Activated CD8-positive, alpha-beta T cell treated with anti-CD3 and anti-CD28 coated beads for 36 hours (primary cell): ENCODE results near the gene CHN1. TPM values are rescaled to one million over a fixed set of nuclear protein-coding genes. Genes with fewer than 3 reads are reported as not detected.

Experiments
- ATAC-seq: fragments of 200-7000 bp; cut with Tn5 transposase; one replicate; pipeline ENCODE4 v1.10.0; 2021; ENCODE audit warnings: mild to moderate bottlenecking, moderate library complexity
- CTCF ChIA-PET: fragments of 350-600 bp; sonication (Branson Sonifier 250); formaldehyde crosslinking; loops from one replicate; lab custom pipeline; 2021; ENCODE audit warnings: antibody characterized with exemption; lab: Charles Lee
- POLR2A ChIA-PET: fragments of 350-600 bp; sonication (Branson Sonifier 250); formaldehyde crosslinking; loops from one replicate; lab custom pipeline; 2021; ENCODE audit warnings: antibody characterized with exemption; lab: Charles Lee
- DNase-seq: peaks from one replicate; pipeline ENCODE4 v3.0.0-alpha.2; 2020
- H3K27ac Mint-ChIP-seq: one replicate; pipeline ENCODE4 v1.8.0; 2021; ENCODE audit warnings: mild to moderate bottlenecking, mixed read lengths
- H3K27me3 Mint-ChIP-seq: one replicate; pipeline ENCODE4 v1.8.0; 2021; ENCODE audit warnings: mixed read lengths
- H3K36me3 Mint-ChIP-seq: one replicate; pipeline ENCODE4 v1.8.0; 2021; ENCODE audit warnings: low read depth, mixed read lengths
- H3K4me1 Mint-ChIP-seq: one replicate; pipeline ENCODE4 v1.8.0; 2021; ENCODE audit warnings: low read depth, mixed read lengths
- H3K4me3 Mint-ChIP-seq: one replicate; pipeline ENCODE4 v1.8.0; 2021; ENCODE audit warnings: mild to moderate bottlenecking, moderate library complexity, mixed read lengths
- H3K9me3 Mint-ChIP-seq: one replicate; pipeline ENCODE4 v1.8.0; 2021; ENCODE audit warnings: mixed read lengths
- CTCF ChIP-seq: fragments of 200-600 bp; IDR thresholded peaks from one replicate; pipeline ENCODE4 v1.8.0; 2022; ENCODE audit warnings: antibody characterized with exemption, mild to moderate bottlenecking
- intact Hi-C: fragments of 100-400 bp; cut with micrococcal nuclease; formaldehyde crosslinking; loops from one replicate; pipeline ENCODE4 v1.10.0; 2022
- total RNA-seq, 2 experiments: library from RNA; stranded (reverse); gene quantifications; one replicate each; pipeline ENCODE4 v1.2.3, GENCODE V29; 2021

CHN1 gene
- total RNA-seq, 2 experiments from 2014 or later: 2.9 to 3.0 TPM

GRCh38 chr2:175012516-175012915 lies 7.3 kb upstream of the CHN1 start:
- ATAC-seq (no peak), DNase-seq (no peak)
- CTCF ChIA-PET: interaction anchor here (2.3 kb wide), 1 partner anchor 315 kb away, joined by 5 read pairs; no protein-coding TSS in a partner anchor
- H3K4me3 Mint-ChIP-seq: no peak overlapping the region
- peaks cover 12% of the 10 kb centered on the region for H3K27me3 Mint-ChIP-seq
- TF ChIP-seq CTCF: no peak
- H3K9me3 Mint-ChIP-seq: no peaks in the 10 kb centered on the region
- intact Hi-C loops: no loop called here
- peaks cover 2% of the 10 kb centered on the region for H3K36me3 Mint-ChIP-seq
- no peaks in the 10 kb centered on the region for H3K4me1 Mint-ChIP-seq
- POLR2A ChIA-PET: no interaction called here
- H3K27ac Mint-ChIP-seq: no peak overlapping the region

- Mint-ChIP-seq H3K9me3 (no peaks in the 10 kb centered on the region), H3K4me3 (no peak overlapping the region), H3K27me3 (peaks cover 19% of the 10 kb centered on the region), H3K27ac (no peak overlapping the region), H3K4me1 (no peaks in the 10 kb centered on the region), H3K36me3 (peaks cover 2% of the 10 kb centered on the region)
- ChIA-PET CTCF (interaction anchor here (0.8 to 2.3 kb wide), 3 partner anchors 240 to 314 kb away, joined by 3 to 5 read pairs (median 4); no protein-coding TSS in a partner anchor), POLR2A (no interaction called here)
- intact Hi-C loops: no loop called here
- no peak for TF ChIP-seq CTCF
- ATAC-seq (no peak), DNase-seq (no peak)
These were observed 6.3 kb upstream of the CHN1 start for GRCh38 chr2:175011505-175011904.

- Mint-ChIP-seq H3K4me3 (no peak overlapping the region), H3K27me3 (peaks cover 25% of the 10 kb centered on the region), H3K9me3 (no peaks in the 10 kb centered on the region), H3K36me3 (peaks cover 2% of the 10 kb centered on the region), H3K4me1 (no peaks in the 10 kb centered on the region), H3K27ac (no peak overlapping the region)
- intact Hi-C loops: no loop called here
- TF ChIP-seq CTCF: no peak
- ChIA-PET POLR2A (no interaction called here), CTCF (interaction anchor here (0.8 to 2.3 kb wide), 3 partner anchors 241 to 314 kb away, joined by 3 to 5 read pairs (median 4); no protein-coding TSS in a partner anchor)
- DNase-seq (no peak), ATAC-seq (no peak)
These were observed 5.7 kb upstream of the CHN1 start for GRCh38 chr2:175010848-175011254.

- peaks cover 28% of the 10 kb centered on the region for H3K27me3 Mint-ChIP-seq
- H3K4me3 Mint-ChIP-seq: no peak overlapping the region
- ChIA-PET POLR2A (no interaction called here), CTCF (no interaction called here)
- no peak overlapping the region for H3K27ac Mint-ChIP-seq
- no peak for TF ChIP-seq CTCF
- no peak for DNase-seq
- H3K9me3 Mint-ChIP-seq: no peaks in the 10 kb centered on the region
- no peak for ATAC-seq
- intact Hi-C loops: no loop called here
- H3K36me3 Mint-ChIP-seq: peaks cover 2% of the 10 kb centered on the region
- H3K4me1 Mint-ChIP-seq: no peaks in the 10 kb centered on the region
These were observed 4.9 kb upstream of the CHN1 start for GRCh38 chr2:175009917-175010621.

- H3K4me3 Mint-ChIP-seq: no peak overlapping the region
- intact Hi-C loops: no loop called here
- no peak for ATAC-seq
- no peak overlapping the region for H3K27ac Mint-ChIP-seq
- peaks cover 2% of the 10 kb centered on the region for H3K4me1 Mint-ChIP-seq
- no peaks in the 10 kb centered on the region for H3K9me3 Mint-ChIP-seq
- H3K36me3 Mint-ChIP-seq: no peaks in the 10 kb centered on the region
- peaks cover 32% of the 10 kb centered on the region for H3K27me3 Mint-ChIP-seq
- ChIA-PET POLR2A (no interaction called here), CTCF (interaction anchor here (1.7 kb wide), 1 partner anchor 106 kb away, joined by 3 read pairs; no protein-coding TSS in a partner anchor)
- TF ChIP-seq CTCF: no peak
- no peak for DNase-seq
These were observed 3.8 kb upstream of the CHN1 start for GRCh38 chr2:175008801-175009495.
